ES-I3 (cell line): ENCODE measurements around the gene TSPAN4.

Experiments
- H3K36me3 ChIP-seq: 2 replicates; pipeline ENCODE4 v1.6.1; 2013; ENCODE audit warnings: mild to moderate bottlenecking, low read length, control low read depth, moderate library complexity; ENCODE audit not compliant: insufficient read depth
- H3K4me1 ChIP-seq: 2 replicates; pipeline ENCODE4 v1.6.1; 2013; ENCODE audit warnings: mild to moderate bottlenecking, control low read depth, low read length; ENCODE audit not compliant: insufficient read depth
- H3K9ac ChIP-seq: 2 replicates; pipeline ENCODE4 v1.6.1; 2013; ENCODE audit warnings: low read depth, mild to moderate bottlenecking, low read length, moderate library complexity
- H3K9me3 ChIP-seq: 2 replicates; pipeline ENCODE4 v1.6.1; 2013; ENCODE audit warnings: mild to moderate bottlenecking, low read length, moderate library complexity; ENCODE audit not compliant: control insufficient read depth, insufficient read depth

The TSPAN4 gene

GRCh38 chr11:813456-814096, 29.1 kb upstream of the TSPAN4 start:
- peaks cover 21% of the 10 kb centered on the region for H3K36me3 ChIP-seq

GRCh38 chr11:815675-816432, 26.8 kb upstream of the TSPAN4 start:
- Histone ChIP-seq H3K9me3 (no peaks in the 10 kb centered on the region), H3K9ac (no peak overlapping the region), H3K4me1 (peaks cover 14% of the 10 kb centered on the region; the same call in 1 of the 2 replicates), H3K36me3 (peaks cover 19% of the 10 kb centered on the region)

More at GRCh38 chr11:813456-814096, 29.1 kb upstream of the TSPAN4 start:
- no peak overlapping the region for H3K9ac ChIP-seq
- H3K9me3 ChIP-seq = no peaks in the 10 kb centered on the region
- H3K4me1 ChIP-seq = peaks cover 9% of the 10 kb centered on the region; the same call in 1 of the 2 replicates

- Histone ChIP-seq H3K9me3 (no peaks in the 10 kb centered on the region), H3K36me3 (peaks cover 14% of the 10 kb centered on the region; the same call in 1 of the 2 replicates), H3K9ac (no peak overlapping the region), H3K4me1 (peaks cover 14% of the 10 kb centered on the region; the same call in 1 of the 2 replicates)
Observed at GRCh38 chr11:816433-816779, 26.2 kb upstream of the TSPAN4 start.

GRCh38 chr11:818396-819128, 24.1 kb upstream of the TSPAN4 start, which contains the start of gene PNPLA2:
PNPLA2 (plus strand) TSS chr11:818914; CDS start chr11:819719, 805 bp downstream.
- Histone ChIP-seq H3K9me3 (no peaks in the 10 kb centered on the region), H3K9ac (peak within 1 kb of the TSS; percentile 88), H3K36me3 (no peaks in the 10 kb centered on the region), H3K4me1 (peaks cover 14% of the 10 kb centered on the region; the same call in 1 of the 2 replicates)

- Histone ChIP-seq H3K9me3 (no peaks in the 10 kb centered on the region), H3K4me1 (peaks cover 14% of the 10 kb centered on the region; the same call in 1 of the 2 replicates), H3K9ac (peak overlapping the region; percentile 88), H3K36me3 (no peaks in the 10 kb centered on the region)
Observed at GRCh38 chr11:819129-819931, 23.3 kb upstream of the TSPAN4 start.

GRCh38 chr11:819943-820649, 22.6 kb upstream of the TSPAN4 start:
- peak overlapping the region; percentile 88 for H3K9ac ChIP-seq

GRCh38 chr11:820655-821511, 21.8 kb upstream of the TSPAN4 start:
- no peaks in the 10 kb centered on the region for H3K9me3 ChIP-seq
- H3K4me1 ChIP-seq = peaks cover 14% of the 10 kb centered on the region; the same call in 1 of the 2 replicates
- H3K36me3 ChIP-seq = no peaks in the 10 kb centered on the region
- H3K9ac ChIP-seq = peak overlapping the region; percentile 88; the same call in 1 of the 2 replicates

More at GRCh38 chr11:819943-820649, 22.6 kb upstream of the TSPAN4 start:
- Histone ChIP-seq H3K4me1 (peaks cover 14% of the 10 kb centered on the region; the same call in 1 of the 2 replicates), H3K9me3 (no peaks in the 10 kb centered on the region), H3K36me3 (no peaks in the 10 kb centered on the region)

GRCh38 chr11:821512-822371, 20.9 kb upstream of the TSPAN4 start:
- no peak overlapping the region for H3K9ac ChIP-seq
- H3K36me3 ChIP-seq = no peaks in the 10 kb centered on the region
- H3K9me3 ChIP-seq = no peaks in the 10 kb centered on the region
- H3K4me1 ChIP-seq = peaks cover 11% of the 10 kb centered on the region; the same call in 1 of the 2 replicates

GRCh38 chr11:823441-824291, 19.0 kb upstream of the TSPAN4 start:
- peaks cover 13% of the 10 kb centered on the region for H3K4me1 ChIP-seq
- H3K36me3 ChIP-seq = no peaks in the 10 kb centered on the region
- H3K9me3 ChIP-seq = no peaks in the 10 kb centered on the region
- no peak overlapping the region for H3K9ac ChIP-seq

- H3K9ac ChIP-seq = no peak overlapping the region
- H3K9me3 ChIP-seq = no peaks in the 10 kb centered on the region
- no peaks in the 10 kb centered on the region for H3K36me3 ChIP-seq
- peaks cover 11% of the 10 kb centered on the region for H3K4me1 ChIP-seq
Observed at GRCh38 chr11:824292-824880, 18.3 kb upstream of the TSPAN4 start.

- no peaks in the 10 kb centered on the region for H3K36me3 ChIP-seq
- H3K9ac ChIP-seq = no peak overlapping the region
- H3K9me3 ChIP-seq = no peaks in the 10 kb centered on the region
- peaks cover 11% of the 10 kb centered on the region for H3K4me1 ChIP-seq
Observed at GRCh38 chr11:824942-825341, 17.7 kb upstream of the TSPAN4 start.
